PC-9 (cell line): Measurements from ENCODE around the gene STAB2. TPM values are rescaled to one million over a fixed set of nuclear protein-coding genes. Genes with fewer than 3 reads are reported as not detected.
A peak's percentile ranks its signal among the peaks of the same experiment; 100 is the strongest.

Source experiments
- BruUV-seq: library from RNA; stranded (reverse); fragments of 400-500 nt; replicated peaks from 2 replicates; lab custom pipeline; 2021; lab: Mats Ljungman, UMichigan
- CTCF ChIA-PET: fragments of 300-600 bp; sonication (Branson Sonifier 250); formaldehyde crosslinking; loops from one replicate; lab custom pipeline; 2022; ENCODE audit warnings: antibody characterized with exemption; lab: Charles Lee
- POLR2A ChIA-PET: fragments of 300-600 bp; sonication (Branson Sonifier 250); formaldehyde crosslinking; loops from one replicate; lab custom pipeline; 2022; ENCODE audit warnings: antibody characterized with exemption; ENCODE audit not compliant: unreplicated experiment; lab: Charles Lee
- DNase-seq, 2 experiments: peaks; one replicate each; pipeline versions ENCODE4 v3.0.0 to v3.0.0-alpha.2; 2015 to 2022; ENCODE audit warnings: mixed read lengths in 1 of 2
- H2AFZ ChIP-seq: fragments of 200-600 bp; sonication (generic); 2 replicates; pipeline ENCODE4 v1.8.1; 2017; ENCODE audit warnings: antibody characterized with exemption
- H3F3A ChIP-seq: fragments of 200-600 bp; sonication (generic); 2 replicates; pipeline ENCODE4 v1.8.1; 2017; ENCODE audit warnings: antibody characterized with exemption, mild to moderate bottlenecking, low read depth; ENCODE audit not compliant: insufficient read depth
- H3K27ac ChIP-seq: fragments of 200-600 bp; sonication (generic); 2 replicates; pipeline ENCODE4 v1.6.1; 2016; ENCODE audit warnings: mixed run types
- H3K27me3 ChIP-seq: fragments of 200-600 bp; sonication (generic); 2 replicates; pipeline ENCODE4 v1.6.1; 2016; ENCODE audit warnings: low read depth, mixed run types; ENCODE audit not compliant: insufficient read depth
- H3K36me3 ChIP-seq: fragments of 200-600 bp; sonication (generic); 2 replicates; pipeline ENCODE4 v1.6.1; 2016; ENCODE audit warnings: low read depth, mixed run types
- H3K4me1 ChIP-seq: fragments of 200-600 bp; sonication (generic); replicated peaks from 2 replicates; pipeline ENCODE4 v1.6.1; 2016; ENCODE audit warnings: mixed run types; ENCODE audit not compliant: insufficient read depth
- H3K4me2 ChIP-seq: fragments of 200-600 bp; sonication (generic); 2 replicates; pipeline ENCODE4 v1.6.1; 2017; ENCODE audit warnings: mixed run types
- H3K4me3 ChIP-seq: fragments of 200-600 bp; sonication (generic); 2 replicates; pipeline ENCODE4 v1.6.1; 2016; ENCODE audit warnings: mixed run types
- H3K79me2 ChIP-seq: fragments of 200-600 bp; sonication (generic); 2 replicates; pipeline ENCODE4 v1.6.1; 2017; ENCODE audit warnings: low read depth, mixed run types
- H3K9me2 ChIP-seq: fragments of 200-600 bp; sonication (generic); 2 replicates; pipeline ENCODE4 v1.8.1; 2017; ENCODE audit warnings: mild to moderate bottlenecking; ENCODE audit not compliant: insufficient read depth
- H3K9me3 ChIP-seq: fragments of 200-600 bp; sonication (generic); 2 replicates; pipeline ENCODE4 v1.8.1; 2016; ENCODE audit warnings: low read depth; ENCODE audit not compliant: insufficient read depth
- H4K20me1 ChIP-seq: fragments of 200-600 bp; sonication (generic); 2 replicates; pipeline ENCODE4 v1.8.1; 2017; ENCODE audit not compliant: insufficient read depth
- EZH2 ChIP-seq: fragments of 200-600 bp; sonication (generic); IDR thresholded peaks from 2 replicates; pipeline ENCODE4 v1.8.0; 2017; ENCODE audit warnings: antibody characterized with exemption, low read depth
- intact Hi-C: fragments of 100-400 bp; cut with micrococcal nuclease; formaldehyde crosslinking; loops from one replicate; pipeline ENCODE4 v1.10.0; 2022; ENCODE audit not compliant: unreplicated experiment
- total RNA-seq: library from RNA; stranded (reverse); gene quantifications from 2 replicates; pipeline ENCODE4 v1.2.3, GENCODE V29; 2021
- TF ChIP-seq, protein P1 (sequence below): fragments of 200-600 bp; sonication (generic); conservative IDR thresholded peaks from 2 replicates; pipeline ENCODE4 v1.6.1; 2017; ENCODE audit warnings: mixed run types, antibody characterized with exemption, mild to moderate bottlenecking, moderate library complexity

STAB2 gene
- total RNA-seq, 1 experiment from 2014 or later, result not detected

DNA sequence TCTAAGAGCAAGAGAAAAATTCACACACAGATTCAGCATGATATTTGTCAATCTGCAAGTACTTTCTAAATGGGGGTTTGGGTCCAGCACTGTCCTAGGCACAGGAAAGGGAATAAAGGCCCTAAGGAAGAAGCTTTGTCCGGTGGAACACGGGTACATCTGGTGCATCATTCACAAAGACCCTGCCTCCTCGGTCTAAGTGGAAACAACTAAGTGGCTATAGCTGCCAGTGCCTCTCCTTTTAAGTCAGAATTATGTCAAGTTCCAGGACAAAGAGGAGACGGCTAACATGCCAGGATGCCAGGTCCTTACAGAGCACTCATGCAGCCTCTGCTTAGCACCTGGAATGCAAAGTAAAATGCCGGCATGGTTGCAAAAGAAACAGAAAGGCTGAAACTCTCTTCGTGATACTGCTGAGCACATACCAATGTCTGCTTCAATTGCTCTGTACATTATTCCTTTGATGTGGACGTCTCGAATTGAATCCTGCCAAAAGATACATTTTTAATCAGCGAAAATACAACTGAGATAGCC, 206.5 kb downstream of the STAB2 start:
- no peaks in the 10 kb centered on the region for H4K20me1 ChIP-seq
- H3K4me2 ChIP-seq, result peak overlapping the region; percentile 18
- peaks cover 20% of the 10 kb centered on the region; the same call in 1 of the 2 replicates for H3F3A ChIP-seq
- intact Hi-C loops, result no loop called here
- no peaks in the 10 kb centered on the region for H3K9me2 ChIP-seq
- CTCF ChIA-PET, result no interaction called here
- no TSS peak for BruUV-seq
- H3K36me3 ChIP-seq, result peaks cover 8% of the 10 kb centered on the region; the same call in 1 of the 2 replicates
- peaks cover 28% of the 10 kb centered on the region for H3K4me1 ChIP-seq
- H3K4me3 ChIP-seq, result no peak overlapping the region
- no peak overlapping the region for H2AFZ ChIP-seq
- no peaks in the 10 kb centered on the region for H3K27me3 ChIP-seq
- DNase-seq, result no peak
- 0 out of 2 replicates have a peak, but pooled peaks cover 13% of the 10 kb centered on the region for H3K79me2 ChIP-seq
- no peaks in the 10 kb centered on the region for H3K9me3 ChIP-seq
- POLR2A ChIA-PET, result no interaction called here
- no peak for TF ChIP-seq EZH2
- TF ChIP-seq, protein P1, sequence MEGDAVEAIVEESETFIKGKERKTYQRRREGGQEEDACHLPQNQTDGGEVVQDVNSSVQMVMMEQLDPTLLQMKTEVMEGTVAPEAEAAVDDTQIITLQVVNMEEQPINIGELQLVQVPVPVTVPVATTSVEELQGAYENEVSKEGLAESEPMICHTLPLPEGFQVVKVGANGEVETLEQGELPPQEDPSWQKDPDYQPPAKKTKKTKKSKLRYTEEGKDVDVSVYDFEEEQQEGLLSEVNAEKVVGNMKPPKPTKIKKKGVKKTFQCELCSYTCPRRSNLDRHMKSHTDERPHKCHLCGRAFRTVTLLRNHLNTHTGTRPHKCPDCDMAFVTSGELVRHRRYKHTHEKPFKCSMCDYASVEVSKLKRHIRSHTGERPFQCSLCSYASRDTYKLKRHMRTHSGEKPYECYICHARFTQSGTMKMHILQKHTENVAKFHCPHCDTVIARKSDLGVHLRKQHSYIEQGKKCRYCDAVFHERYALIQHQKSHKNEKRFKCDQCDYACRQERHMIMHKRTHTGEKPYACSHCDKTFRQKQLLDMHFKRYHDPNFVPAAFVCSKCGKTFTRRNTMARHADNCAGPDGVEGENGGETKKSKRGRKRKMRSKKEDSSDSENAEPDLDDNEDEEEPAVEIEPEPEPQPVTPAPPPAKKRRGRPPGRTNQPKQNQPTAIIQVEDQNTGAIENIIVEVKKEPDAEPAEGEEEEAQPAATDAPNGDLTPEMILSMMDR, result no peak
- H3K27ac ChIP-seq, result no peak overlapping the region

GRCh38 chr12:103794309-103795213, 207.5 kb downstream of the STAB2 start:
- H3K9me3 ChIP-seq, result no peaks in the 10 kb centered on the region
- POLR2A ChIA-PET, result no interaction called here
- CTCF ChIA-PET, result no interaction called here
- H4K20me1 ChIP-seq, result no peaks in the 10 kb centered on the region
- peaks cover 38% of the 10 kb centered on the region for H3K4me1 ChIP-seq
- intact Hi-C loops, result no loop called here
- peaks cover 8% of the 10 kb centered on the region; the same call in 1 of the 2 replicates for H3K36me3 ChIP-seq
- no peak overlapping the region for H3K27ac ChIP-seq
- TF ChIP-seq, protein P1, result no peak
- TF ChIP-seq EZH2, result no peak
- H3F3A ChIP-seq, result peaks cover 30% of the 10 kb centered on the region; the same call in 1 of the 2 replicates
- no peak overlapping the region for H3K4me3 ChIP-seq
- no TSS peak for BruUV-seq
- no peaks in the 10 kb centered on the region for H3K9me2 ChIP-seq
- H3K27me3 ChIP-seq, result no peaks in the 10 kb centered on the region
- no peak overlapping the region for H2AFZ ChIP-seq
- DNase-seq, result no peak
- no peak overlapping the region for H3K4me2 ChIP-seq
- H3K79me2 ChIP-seq, result 0 out of 2 replicates have a peak, but pooled peaks cover 15% of the 10 kb centered on the region

- Histone ChIP-seq H3K4me3 (no peak overlapping the region), H3K79me2 (peaks cover 24% of the 10 kb centered on the region; the same call in 1 of the 2 replicates), H2AFZ (no peak overlapping the region), H3K36me3 (no peaks in the 10 kb centered on the region), H4K20me1 (no peaks in the 10 kb centered on the region), H3K27me3 (no peaks in the 10 kb centered on the region), H3K27ac (peak overlapping the region; percentile 87), H3F3A (peaks cover 51% of the 10 kb centered on the region), H3K9me3 (no peaks in the 10 kb centered on the region), H3K9me2 (no peaks in the 10 kb centered on the region), H3K4me1 (peaks cover 60% of the 10 kb centered on the region), H3K4me2 (peak overlapping the region; percentile 71)
- intact Hi-C loops, result no loop called here
- no peak for DNase-seq
- POLR2A ChIA-PET, result no interaction called here
- no TSS peak for BruUV-seq
- CTCF ChIA-PET, result no interaction called here
- no peak for TF ChIP-seq EZH2
Observed at GRCh38 chr12:103798586-103798985, 211.5 kb downstream of the STAB2 start.
